Heart left ventricle (tissue), 16 donors: ENCODE data around the gene FBXW4. TPM values are rescaled to one million over a fixed set of nuclear protein-coding genes. Genes with fewer than 3 reads are reported as not detected.

Source experiments
- ATAC-seq, 4 donors: fragments of 200-7000 bp; cut with Tn5 transposase; one replicate each; pipeline ENCODE4 v1.9.1; 2020 to 2022; ENCODE audit warnings: moderate library complexity in 4 of 4, mild to moderate bottlenecking in 3 of 4, moderate number of reproducible peaks in 1 of 4
- DNase-seq, 5 donors: peaks; one replicate each; pipeline ENCODE4 v3.0.0-alpha.2; 2020
- H3K27ac ChIP-seq, 12 donors: fragments of 200-600 bp; sonication (generic) in 4 of 12; one replicate each; pipeline versions ENCODE4 v1.5.0 to v1.8.0; 2016 to 2022; ENCODE audit warnings: mild to moderate bottlenecking in 2 of 12
- H3K27me3 ChIP-seq, 9 donors: fragments of 200-600 bp; sonication (generic) in 2 of 9; one replicate each; pipeline versions ENCODE4 v1.5.1 to v1.8.0; 2016 to 2022; ENCODE audit warnings: mild to moderate bottlenecking in 3 of 9
- H3K36me3 ChIP-seq, 9 donors: fragments of 200-600 bp; sonication (generic) in 2 of 9; one replicate each; pipeline versions ENCODE4 v1.5.0 to v1.8.0; 2018 to 2022; ENCODE audit warnings: mild to moderate bottlenecking in 2 of 9
- H3K4me1 ChIP-seq, 12 donors: fragments of 200-600 bp; sonication (generic) in 4 of 12; one replicate each; pipeline versions ENCODE4 v1.5.0 to v1.8.0; 2016 to 2022; ENCODE audit warnings: mild to moderate bottlenecking in 3 of 12
- H3K4me3 ChIP-seq, 12 donors: fragments of 200-600 bp; sonication (generic) in 4 of 12; one replicate each; pipeline versions ENCODE4 v1.5.0 to v1.8.0; 2017 to 2022; ENCODE audit warnings: mild to moderate bottlenecking in 9 of 12, moderate library complexity in 4 of 12
- H3K9me3 ChIP-seq, 12 donors: fragments of 200-600 bp; sonication (generic) in 4 of 12; one replicate each; pipeline versions ENCODE4 v1.5.0 to v1.8.0; 2016 to 2022; ENCODE audit warnings: mild to moderate bottlenecking in 1 of 12
- CTCF ChIP-seq, 12 donors: fragments of 200-600 bp; sonication (generic) in 4 of 12; IDR thresholded peaks; one replicate each; pipeline versions ENCODE4 v1.5.0 to v1.8.0; 2018 to 2022; ENCODE audit warnings: antibody characterized with exemption in 12 of 12, mild to moderate bottlenecking in 5 of 12
- POLR2A ChIP-seq, 2 donors: fragments of 450-650 bp; IDR thresholded peaks; one replicate each; pipeline ENCODE4 v1.6.1; 2017; ENCODE audit warnings: antibody characterized with exemption in 2 of 2, mild to moderate bottlenecking in 2 of 2, moderate library complexity in 2 of 2
- WGBS, 4 donors: extraction: QIAGEN DNeasy Blood & Tissue Kit in 2 of 4; methylation state at CpG; one replicate each; pipeline versions ENCODE4 v1.1.5 to v1.1.7; 2013 to 2018; 5-methylcytosine and 5-hydroxymethylcytosine counted together
- intact Hi-C, 10 donors: fragments of 100-400 bp; cut with DNase I; formaldehyde crosslinking; loops; one replicate each; pipeline versions ENCODE4 v1.11.1 to v1.14.2; 2022
- polyA plus RNA-seq, 2 donors: library from polyadenylated mRNA; stranded (reverse); fragments of 200-250 nt; gene quantifications; one replicate each; pipeline ENCODE4 v1.2.3, GENCODE V29; 2013
- total RNA-seq, 9 donors: library from RNA; depleted of rRNA in 2 of 9; stranded (reverse); fragments of >200 nt in 2 of 9; fragmentation: NEBNext Ultra II Directional in 3 of 9; extraction: Animal tissue kit (Norgen Biotek cat#: 25700) in 3 of 9; gene quantifications; one replicate each; pipeline versions ENCODE4 v1.1.0 to v1.2.4, GENCODE V29; 2016 to 2023
- donor health status: ischemic (EF 13 %, LVEDD 7.1; RV severe dilation, severe dysfunction).
- donor health status: healthy with polysubstance abuse.
- donor health status: DM: no; HTN: yes; CAD: no.
- donor health status: DM: no; HTN: no; CAD: no.
- donor health status: ischemic (EF 25% LVEDD 6.9; RV normal size, moderate dysfunction).
- donor health status: ischemic (EF 25% LVEDD 5.7; RV mildly dilated, moderate dysfunction).
- donor health status: healthy.
- donor health status: DM: yes; HTN: yes; CAD: no.
- donor health status: ischemic (EF 35%, LVEDD 5.7; RV mildly dilated, moderate dysfunction).
- donor health status: nonischemic (EF 11% LVEDD 7.7; RV severe dilation, severe dysfunction).
- donor health status: DM: yes; HTN: yes; CAD: no.
- donor health status: PGD.
- donor health status: ischemic (EF 29% LVEDD 5.4; RV normal size, mild dysfunction).
- donor health status: nonischemic (EF 23%, LVEDD 6.1; RV moderate dilation, normal function).

FBXW4 gene
- total and polyA plus RNA-seq, 11 donors: 35.8 to 116 (median 80.9) TPM

DNA sequence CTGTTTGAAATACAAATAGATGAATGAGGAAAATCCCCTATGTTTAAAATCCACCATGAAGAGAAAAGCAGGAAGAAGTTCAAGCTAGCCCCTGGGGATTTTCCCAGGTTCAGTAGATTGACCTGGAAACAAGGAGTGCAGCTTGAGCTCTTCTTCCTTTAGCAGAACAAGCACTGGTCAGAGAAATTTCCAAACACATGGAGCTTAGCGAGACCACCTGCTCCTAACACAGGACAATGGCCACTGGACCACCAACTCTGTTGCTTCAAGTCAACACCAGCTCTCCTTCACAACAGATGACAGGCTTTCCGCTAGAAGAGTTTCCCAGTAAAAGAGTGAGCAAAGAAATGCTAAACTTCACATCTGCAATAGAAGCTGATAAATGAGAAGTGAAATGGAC is 9.4 kb upstream of the FBXW4 start:
- no peak overlapping the region for H3K4me3 ChIP-seq
- H3K27me3 ChIP-seq: peaks cover 0 to 42% (median 6%) of the 10 kb centered on the region in 9 donors
- no peaks in the 10 kb centered on the region for H3K4me1 ChIP-seq
- DNase-seq (no peak), ATAC-seq (no peak)
- no peaks in the 10 kb centered on the region for H3K9me3 ChIP-seq
- no peak for TF ChIP-seq POLR2A (IDR thresholded peaks at IDR 0.05)
- no peak for TF ChIP-seq CTCF (IDR thresholded peaks at IDR 0.05)
- intact Hi-C loops: no loop called here
- no peak overlapping the region for H3K27ac ChIP-seq
- 85 to 93% (median 89%) methylated on average over 2 of the region's 2 CpGs for WGBS, 4 donors
- H3K36me3 ChIP-seq: peaks cover 0 to 7% (median 0%) of the 10 kb centered on the region in 9 donors

DNA sequence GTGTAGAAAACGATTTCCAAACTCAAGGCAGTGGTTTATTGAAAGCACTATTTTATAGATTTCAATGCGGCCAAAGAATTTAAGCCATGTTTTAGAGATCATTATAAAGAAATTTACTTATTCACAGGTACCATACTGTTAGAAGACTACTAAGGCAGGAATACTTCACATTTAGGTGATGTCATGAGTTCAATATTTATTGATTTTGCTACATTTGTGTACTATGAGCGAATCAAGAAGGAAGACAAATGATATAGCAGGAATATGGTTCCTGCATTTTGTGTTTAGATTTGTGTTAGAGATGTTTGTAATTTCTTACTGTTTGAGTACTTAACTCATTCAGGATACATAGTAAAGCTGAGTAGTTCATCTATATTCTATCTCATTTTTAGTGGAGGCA is 1.7 kb upstream of the FBXW4 start:
- Histone ChIP-seq H3K27me3 (no peaks in the 10 kb centered on the region), H3K4me3 (no peak overlapping the region), H3K36me3 (peaks cover 0 to 7% (median 0%) of the 10 kb centered on the region in 9 donors), H3K4me1 (peaks cover 0 to 29% (median 23%) of the 10 kb centered on the region in 12 donors), H3K27ac (no peak overlapping the region), H3K9me3 (no peaks in the 10 kb centered on the region)
- DNase-seq (no peak), ATAC-seq (no peak)
- TF ChIP-seq CTCF (IDR thresholded peaks at IDR 0.05) (no peak), POLR2A (IDR thresholded peaks at IDR 0.05) (no peak)
- intact Hi-C loops: loop anchor here in 1 of 10 donors (10.0 kb wide), 1 partner anchor 92 kb away; no protein-coding TSS in a partner anchor
- 92 to 96% (median 94%) methylated on average over 3 of the region's 3 CpGs for WGBS, 4 donors

- no peak for TF ChIP-seq CTCF (IDR thresholded peaks at IDR 0.05)
- no peak for TF ChIP-seq POLR2A (IDR thresholded peaks at IDR 0.05)
- Histone ChIP-seq H3K9me3 (no peaks in the 10 kb centered on the region), H3K27me3 (no peaks in the 10 kb centered on the region), H3K4me3 (peak overlapping the region; percentile 69 to 93 (median 86)), H3K4me1 (peaks cover 0 to 41% (median 30%) of the 10 kb centered on the region in 12 donors), H3K36me3 (peaks cover 0 to 7% (median 0%) of the 10 kb centered on the region in 9 donors), H3K27ac (peak overlapping the region; percentile 92 to 99 (median 96))
- DNase-seq (no peak), ATAC-seq (no peak)
- WGBS, 4 donors: 72 to 74% (median 74%) methylated on average over 10 of the region's 10 CpGs
- intact Hi-C loops: loop anchor here in 1 of 10 donors (10.0 kb wide), 1 partner anchor 91 kb away; no protein-coding TSS in a partner anchor
Measured at GRCh38 chr10:101695404-101695890, 477 bp upstream of the FBXW4 start.

- ATAC-seq: peak; percentile 72 to 90 (median 86)
- Histone ChIP-seq H3K4me3 (peak overlapping the region; percentile 69 to 93 (median 86)), H3K4me1 (peaks cover 0 to 53% (median 41%) of the 10 kb centered on the region in 12 donors), H3K36me3 (no peaks in the 10 kb centered on the region), H3K9me3 (no peaks in the 10 kb centered on the region), H3K27me3 (no peaks in the 10 kb centered on the region), H3K27ac (peak overlapping the region; percentile 92 to 99 (median 96))
- DNase-seq: peak; percentile 47 to 78 (median 60)
- 0 to 1% (median 1%) methylated on average over 44 to 63 of the region's 63 CpGs for WGBS, 4 donors
- intact Hi-C loops: loop anchor here in 1 of 10 donors (10.0 kb wide), 1 partner anchor 89 kb away; no protein-coding TSS in a partner anchor
- TF ChIP-seq CTCF (IDR thresholded peaks at IDR 0.05) (no peak), POLR2A (IDR thresholded peaks at IDR 0.05) (peak in 1 of 2 donors; percentile 33)
Measured at GRCh38 chr10:101693978-101694673, 844 bp downstream of the FBXW4 start.
